ENCODE results near the gene MYBPHL.

The MYBPHL gene

GRCh38 chr1:109242387-109242786, 64.4 kb downstream of the MYBPHL start:
- H2AFZ ChIP-seq = no peak overlapping the region
- peaks cover 2% of the 10 kb centered on the region for H3K4me1 ChIP-seq
- TF ChIP-seq, protein P1, sequence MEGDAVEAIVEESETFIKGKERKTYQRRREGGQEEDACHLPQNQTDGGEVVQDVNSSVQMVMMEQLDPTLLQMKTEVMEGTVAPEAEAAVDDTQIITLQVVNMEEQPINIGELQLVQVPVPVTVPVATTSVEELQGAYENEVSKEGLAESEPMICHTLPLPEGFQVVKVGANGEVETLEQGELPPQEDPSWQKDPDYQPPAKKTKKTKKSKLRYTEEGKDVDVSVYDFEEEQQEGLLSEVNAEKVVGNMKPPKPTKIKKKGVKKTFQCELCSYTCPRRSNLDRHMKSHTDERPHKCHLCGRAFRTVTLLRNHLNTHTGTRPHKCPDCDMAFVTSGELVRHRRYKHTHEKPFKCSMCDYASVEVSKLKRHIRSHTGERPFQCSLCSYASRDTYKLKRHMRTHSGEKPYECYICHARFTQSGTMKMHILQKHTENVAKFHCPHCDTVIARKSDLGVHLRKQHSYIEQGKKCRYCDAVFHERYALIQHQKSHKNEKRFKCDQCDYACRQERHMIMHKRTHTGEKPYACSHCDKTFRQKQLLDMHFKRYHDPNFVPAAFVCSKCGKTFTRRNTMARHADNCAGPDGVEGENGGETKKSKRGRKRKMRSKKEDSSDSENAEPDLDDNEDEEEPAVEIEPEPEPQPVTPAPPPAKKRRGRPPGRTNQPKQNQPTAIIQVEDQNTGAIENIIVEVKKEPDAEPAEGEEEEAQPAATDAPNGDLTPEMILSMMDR (IDR thresholded peaks at IDR 0.05) = no peak
- H3K36me3 ChIP-seq (ENCODE audit: control insufficient read depth, insufficient read depth, low read length) = no peaks in the 10 kb centered on the region
- no peak overlapping the region for H3K4me2 ChIP-seq (ENCODE audit: low read length)
- H3K9ac ChIP-seq = no peak overlapping the region
- H3K79me2 ChIP-seq = no peaks in the 10 kb centered on the region
- H3K27ac ChIP-seq = no peak overlapping the region
- H3K9me3 ChIP-seq (ENCODE audit: control insufficient read depth, low read length) = no peaks in the 10 kb centered on the region
- no peaks in the 10 kb centered on the region for H3K27me3 ChIP-seq (ENCODE audit: control insufficient read depth, insufficient read depth, low read length)
- no peak overlapping the region for H3K4me3 ChIP-seq (ENCODE audit: low read depth, low read length)

Data from parathyroid adenoma (tissue), 2 donors.